Breast epithelium (tissue), 3 donors: ENCODE measurements around the gene CFAP58.

ENCODE experiments used
- POLR2A ChIP-seq: fragments of 450-650 bp; IDR thresholded peaks from one replicate; pipeline ENCODE4 v1.6.1; 2016; ENCODE audit warnings: antibody characterized with exemption, mild to moderate bottlenecking, moderate library complexity
- TF ChIP-seq, protein P1 (sequence below), 3 donors: fragments of 450-650 bp; IDR thresholded peaks; one replicate each; pipeline ENCODE4 v1.5.1; 2016 to 2017; ENCODE audit warnings: antibody characterized with exemption in 3 of 3, mild to moderate bottlenecking in 3 of 3, moderate library complexity in 3 of 3

DNA sequence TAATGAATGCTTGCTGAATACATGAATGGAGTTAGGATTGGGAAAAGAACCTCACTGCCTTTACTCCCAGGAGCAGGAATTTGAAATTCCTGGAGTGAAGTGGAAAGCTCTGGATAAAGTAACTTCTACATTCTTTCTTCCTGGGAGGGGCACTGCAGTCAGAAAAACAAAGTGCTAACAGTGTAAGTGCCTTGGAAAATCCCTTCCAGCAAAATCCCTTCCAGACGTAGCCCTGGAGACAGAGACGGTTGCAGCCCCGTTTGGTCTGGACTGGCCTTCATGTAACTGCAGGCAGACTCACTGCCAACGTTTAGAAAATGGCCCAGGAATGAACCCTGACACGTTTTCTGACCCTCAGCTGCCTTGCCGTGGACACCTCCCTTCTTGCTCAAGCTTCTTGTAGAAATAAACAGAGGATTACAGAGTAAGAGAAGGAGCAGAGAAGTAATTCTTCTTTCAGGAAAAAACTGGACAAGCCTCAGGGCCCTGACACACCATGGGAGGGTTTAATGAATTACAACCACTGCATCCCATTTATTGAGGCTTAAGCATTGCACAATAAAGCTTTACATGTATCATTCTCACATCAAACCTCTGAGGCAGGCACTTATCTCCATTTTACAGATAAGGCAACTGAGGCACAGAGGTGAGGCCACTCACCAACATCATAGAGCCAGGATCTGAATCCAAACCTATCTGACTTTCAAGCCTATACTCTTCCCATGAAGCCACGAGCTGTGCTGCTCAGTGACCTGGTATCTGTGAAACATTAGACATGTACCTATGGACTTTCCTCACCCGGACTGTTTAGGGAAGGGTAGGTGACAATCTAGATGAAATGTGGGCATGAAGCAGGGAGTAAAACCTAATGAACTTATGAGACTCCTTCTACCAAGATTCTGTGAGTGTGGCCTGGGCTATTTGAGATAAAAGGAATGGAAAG lies 23.2 kb upstream of the CFAP58 start:
- TF ChIP-seq, protein P1, sequence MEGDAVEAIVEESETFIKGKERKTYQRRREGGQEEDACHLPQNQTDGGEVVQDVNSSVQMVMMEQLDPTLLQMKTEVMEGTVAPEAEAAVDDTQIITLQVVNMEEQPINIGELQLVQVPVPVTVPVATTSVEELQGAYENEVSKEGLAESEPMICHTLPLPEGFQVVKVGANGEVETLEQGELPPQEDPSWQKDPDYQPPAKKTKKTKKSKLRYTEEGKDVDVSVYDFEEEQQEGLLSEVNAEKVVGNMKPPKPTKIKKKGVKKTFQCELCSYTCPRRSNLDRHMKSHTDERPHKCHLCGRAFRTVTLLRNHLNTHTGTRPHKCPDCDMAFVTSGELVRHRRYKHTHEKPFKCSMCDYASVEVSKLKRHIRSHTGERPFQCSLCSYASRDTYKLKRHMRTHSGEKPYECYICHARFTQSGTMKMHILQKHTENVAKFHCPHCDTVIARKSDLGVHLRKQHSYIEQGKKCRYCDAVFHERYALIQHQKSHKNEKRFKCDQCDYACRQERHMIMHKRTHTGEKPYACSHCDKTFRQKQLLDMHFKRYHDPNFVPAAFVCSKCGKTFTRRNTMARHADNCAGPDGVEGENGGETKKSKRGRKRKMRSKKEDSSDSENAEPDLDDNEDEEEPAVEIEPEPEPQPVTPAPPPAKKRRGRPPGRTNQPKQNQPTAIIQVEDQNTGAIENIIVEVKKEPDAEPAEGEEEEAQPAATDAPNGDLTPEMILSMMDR (IDR thresholded peaks at IDR 0.05): no peak
- TF ChIP-seq POLR2A: no peak
